AG04449 (cell line): Measurements from ENCODE around the gene TBC1D30.

ENCODE experiments used
- CTCF ChIA-PET: fragments of 350-600 bp; formaldehyde crosslinking; extraction: SDS; loops from one replicate; lab custom pipeline; 2021; ENCODE audit warnings: antibody characterized with exemption; lab: Yijun Ruan, JAX
- POLR2A ChIA-PET: fragments of 400-600, 350-600 bp; formaldehyde crosslinking; extraction: SDS; loops from one replicate; lab custom pipeline; 2020; ENCODE audit warnings: antibody characterized with exemption, inconsistent platforms; lab: Yijun Ruan, JAX
- DNase-seq: peaks from one replicate; pipeline ENCODE4 v3.0.0-alpha.2; 2010; ENCODE audit warnings: low read depth, low spot score
- H3K4me3 ChIP-seq: 2 replicates; pipeline ENCODE4 v1.5.1; 2011; ENCODE audit warnings: low read depth, mild to moderate bottlenecking, control low read depth, low read length
- TF ChIP-seq, protein P1 (sequence below): IDR thresholded peaks from one replicate; pipeline ENCODE4 v1.5.1; 2011; ENCODE audit warnings: mild to moderate bottlenecking, moderate library complexity, low read length, control low read depth, inconsistent platforms; ENCODE audit not compliant: insufficient read depth; ENCODE audit errors: missing control alignments

The TBC1D30 gene

DNA sequence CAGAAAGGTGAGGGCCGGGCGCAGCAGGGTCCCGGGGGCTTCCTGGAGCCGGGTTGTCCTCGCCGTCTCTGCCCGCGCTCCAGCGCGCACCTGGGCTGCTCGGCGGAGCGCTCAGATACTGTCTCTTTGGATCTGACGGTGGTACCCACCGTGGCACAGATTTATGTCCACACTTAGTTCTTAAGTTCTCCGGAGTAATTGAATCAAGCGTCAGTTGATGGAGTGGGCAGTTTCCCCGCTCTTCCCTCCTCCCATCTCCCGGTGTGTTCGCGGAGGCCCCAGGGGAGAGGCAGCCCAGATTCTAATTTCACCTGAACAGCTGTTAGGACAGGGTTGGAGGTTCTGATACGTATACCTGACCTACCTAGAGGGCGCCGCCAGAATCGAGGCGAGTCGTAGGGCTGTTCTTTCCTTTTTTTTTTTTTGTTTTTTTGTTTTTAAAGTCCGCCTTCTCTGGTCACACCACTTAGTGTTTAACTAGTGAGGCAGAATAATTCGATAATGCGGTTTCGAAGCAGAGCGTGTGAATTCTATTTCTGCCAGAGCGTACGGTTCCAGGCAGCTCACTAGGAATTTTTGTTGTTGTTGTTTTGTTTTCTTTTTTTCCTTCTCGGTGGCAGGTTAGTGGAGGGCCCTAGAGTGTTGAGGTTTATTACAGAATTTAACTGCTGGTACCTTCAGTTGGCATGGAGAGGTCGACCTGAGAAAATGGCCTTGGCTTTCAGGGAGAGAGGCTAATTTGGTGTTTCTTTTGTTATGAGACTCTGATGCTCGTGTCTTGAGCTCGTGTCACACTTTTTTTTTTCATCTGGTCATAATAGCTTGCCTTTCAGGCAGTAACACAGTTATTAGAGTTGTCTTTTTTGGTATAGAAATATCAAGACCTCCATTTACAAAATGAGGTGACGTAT, 42.9 kb upstream of the TBC1D30 start:
- POLR2A ChIA-PET: no interaction called here
- H3K4me3 ChIP-seq: no peak overlapping the region
- DNase-seq: no peak
- TF ChIP-seq, protein P1, sequence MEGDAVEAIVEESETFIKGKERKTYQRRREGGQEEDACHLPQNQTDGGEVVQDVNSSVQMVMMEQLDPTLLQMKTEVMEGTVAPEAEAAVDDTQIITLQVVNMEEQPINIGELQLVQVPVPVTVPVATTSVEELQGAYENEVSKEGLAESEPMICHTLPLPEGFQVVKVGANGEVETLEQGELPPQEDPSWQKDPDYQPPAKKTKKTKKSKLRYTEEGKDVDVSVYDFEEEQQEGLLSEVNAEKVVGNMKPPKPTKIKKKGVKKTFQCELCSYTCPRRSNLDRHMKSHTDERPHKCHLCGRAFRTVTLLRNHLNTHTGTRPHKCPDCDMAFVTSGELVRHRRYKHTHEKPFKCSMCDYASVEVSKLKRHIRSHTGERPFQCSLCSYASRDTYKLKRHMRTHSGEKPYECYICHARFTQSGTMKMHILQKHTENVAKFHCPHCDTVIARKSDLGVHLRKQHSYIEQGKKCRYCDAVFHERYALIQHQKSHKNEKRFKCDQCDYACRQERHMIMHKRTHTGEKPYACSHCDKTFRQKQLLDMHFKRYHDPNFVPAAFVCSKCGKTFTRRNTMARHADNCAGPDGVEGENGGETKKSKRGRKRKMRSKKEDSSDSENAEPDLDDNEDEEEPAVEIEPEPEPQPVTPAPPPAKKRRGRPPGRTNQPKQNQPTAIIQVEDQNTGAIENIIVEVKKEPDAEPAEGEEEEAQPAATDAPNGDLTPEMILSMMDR: no peak
- CTCF ChIA-PET: interaction anchor here (1.3 to 4.1 kb wide), 2 partner anchors 15 to 20 kb away, joined by 5 to 40 read pairs; no protein-coding TSS in a partner anchor

DNA sequence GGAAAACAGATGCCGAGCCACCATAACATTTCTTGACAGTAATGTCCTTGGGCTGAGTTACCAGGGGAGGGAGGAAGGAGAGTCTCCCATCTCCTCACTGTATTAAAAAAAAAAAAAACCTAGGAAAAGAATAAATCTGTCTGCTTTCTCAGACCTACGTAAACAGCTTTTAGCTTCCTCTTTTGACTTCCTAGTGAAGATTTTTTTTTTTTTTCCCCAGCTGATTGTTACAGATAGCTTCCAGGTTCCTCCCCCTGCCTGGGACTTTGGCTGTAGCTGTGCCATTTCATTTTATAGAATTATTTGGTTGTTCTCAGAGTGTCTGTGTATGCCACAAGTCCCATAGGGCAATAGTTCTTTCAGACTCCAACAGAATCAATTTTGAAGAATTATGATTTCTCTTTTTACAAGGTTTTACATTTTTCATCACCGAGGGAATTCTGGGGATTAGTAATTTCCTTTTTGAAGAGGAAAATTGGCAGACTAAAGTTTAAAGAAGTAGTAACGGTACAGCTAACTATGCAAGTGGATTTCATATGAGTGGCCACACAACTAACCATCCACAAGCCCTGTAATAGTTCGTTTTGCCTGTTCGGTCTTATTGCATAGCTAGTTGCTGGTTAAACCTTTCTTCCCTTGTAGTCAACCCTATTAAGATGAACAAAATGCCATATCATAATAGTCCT, 42.1 kb upstream of the TBC1D30 start:
- TF ChIP-seq, protein P1: no peak
- H3K4me3 ChIP-seq: no peak overlapping the region
- ChIA-PET CTCF (interaction anchor here (0.6 to 4.1 kb wide), 4 partner anchors 12 to 233 kb away, joined by 3 to 40 read pairs (median 3); no protein-coding TSS in a partner anchor), POLR2A (no interaction called here)
- no peak for DNase-seq

DNA sequence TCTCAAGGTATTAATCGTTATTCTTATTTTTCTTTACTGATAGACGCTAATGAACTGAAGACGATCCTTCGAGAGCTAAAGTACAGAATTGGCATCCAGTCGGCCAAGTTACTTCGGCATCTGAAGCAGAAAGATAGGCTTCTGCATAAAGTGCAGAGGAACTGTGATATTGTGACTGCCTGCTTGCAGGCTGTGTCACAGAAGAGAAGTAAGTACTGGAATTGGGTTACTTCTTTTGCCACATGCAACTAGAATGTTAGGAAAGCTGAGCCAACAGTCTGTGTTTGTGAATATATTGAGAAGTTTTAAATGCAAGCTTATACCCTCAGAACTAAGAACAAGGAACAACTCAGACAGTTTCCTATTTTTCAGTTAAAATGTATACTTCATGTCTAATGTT, 38.6 kb upstream of the TBC1D30 start:
- DNase-seq: no peak
- CTCF ChIA-PET: interaction anchor here (1.1 to 2.6 kb wide), 3 partner anchors 10 to 236 kb away, joined by 3 to 18 read pairs (median 16); no protein-coding TSS in a partner anchor
- TF ChIP-seq, protein P1: no peak
- POLR2A ChIA-PET: no interaction called here
- no peak overlapping the region for H3K4me3 ChIP-seq

DNA sequence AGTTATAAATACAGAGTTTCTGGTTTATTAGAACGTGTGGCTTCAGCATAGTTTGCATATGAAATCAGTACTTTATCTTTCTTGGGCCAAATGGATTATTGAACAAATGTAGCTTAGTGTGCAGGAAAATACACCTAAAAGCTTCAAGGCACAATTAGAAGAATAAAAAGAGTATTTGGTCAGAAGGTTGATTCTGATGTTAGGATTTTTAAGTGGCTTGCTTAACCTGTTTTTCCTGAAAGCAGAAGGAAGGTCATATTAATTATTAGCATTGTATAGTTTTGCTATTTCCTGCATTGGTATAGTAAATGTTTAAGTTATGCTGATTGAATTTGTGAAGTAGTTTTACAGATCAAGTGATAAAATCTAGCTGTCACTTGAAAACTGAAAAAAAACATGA, 34.3 kb upstream of the TBC1D30 start:
- POLR2A ChIA-PET: no interaction called here
- no peak overlapping the region for H3K4me3 ChIP-seq
- DNase-seq: no peak
- TF ChIP-seq, protein P1: no peak
- CTCF ChIA-PET: interaction anchor here (4.4 kb wide), 1 partner anchor 11 kb away, joined by 36 read pairs; no protein-coding TSS in a partner anchor

DNA sequence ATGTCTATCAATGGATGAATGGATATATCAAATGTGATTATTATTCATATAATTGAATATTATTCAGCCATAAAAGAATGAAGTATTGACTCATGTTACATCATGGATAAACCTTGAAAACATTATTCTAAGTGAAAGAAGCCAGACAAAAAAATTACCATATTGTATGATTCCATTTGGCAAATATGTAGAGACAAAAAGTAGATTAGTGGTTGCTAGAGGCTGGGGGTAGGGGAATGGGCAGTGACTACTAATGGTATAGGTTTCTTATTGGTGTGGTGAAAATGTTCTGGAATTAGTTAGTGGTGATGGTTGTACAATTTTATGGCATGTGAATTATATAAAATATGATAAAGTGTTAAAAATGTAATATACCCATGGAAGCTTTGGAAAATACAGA, 33.4 kb upstream of the TBC1D30 start:
- TF ChIP-seq, protein P1: no peak
- DNase-seq: no peak
- no peak overlapping the region for H3K4me3 ChIP-seq
- CTCF ChIA-PET: interaction anchor here (4.4 kb wide), 1 partner anchor 10 kb away, joined by 36 read pairs; no protein-coding TSS in a partner anchor
- POLR2A ChIA-PET: no interaction called here
